Kidney (tissue), 14 donors: ENCODE results near the gene PSME2. TPM values are rescaled to one million over a fixed set of nuclear protein-coding genes. Genes with fewer than 3 reads are reported as not detected.

Source experiments
- DNase-seq, 5 donors: peaks; one replicate each; pipeline ENCODE4 v3.0.0-alpha.2; 2013 to 2020
- FAIRE-seq: peaks from 2 replicates; lab custom pipeline; 2012; peaks lifted over from hg19 to GRCh38; lab: Jason Lieb, UNC
- H3K27ac ChIP-seq, 2 donors: one replicate each; pipeline ENCODE4 v1.7.0; 2013; ENCODE audit warnings: low read depth in 2 of 2, low read length in 2 of 2, inconsistent platforms in 1 of 2
- H3K27me3 ChIP-seq: one replicate; pipeline ENCODE4 v1.7.1; 2013; ENCODE audit warnings: low read length, inconsistent platforms; ENCODE audit not compliant: control insufficient read depth, insufficient read depth
- H3K36me3 ChIP-seq, 3 donors: one replicate each; pipeline versions ENCODE4 v1.7.0 to v1.7.1; 2013; ENCODE audit warnings: low read length in 3 of 3, control low read depth in 1 of 3, inconsistent platforms in 1 of 3; ENCODE audit not compliant: insufficient read depth in 3 of 3, control insufficient read depth in 2 of 3
- H3K4me1 ChIP-seq, 3 donors: one replicate each; pipeline versions ENCODE4 v1.7.0 to v1.7.1; 2013; ENCODE audit warnings: low read length in 3 of 3, inconsistent platforms in 1 of 3, low read depth in 1 of 3; ENCODE audit not compliant: control insufficient read depth in 2 of 3, insufficient read depth in 2 of 3
- H3K4me3 ChIP-seq, 3 donors: one replicate each; pipeline versions ENCODE4 v1.7.0 to v1.8.1; 2013; ENCODE audit warnings: low read length in 3 of 3, control low read depth in 1 of 3, inconsistent platforms in 1 of 3
- H3K9ac ChIP-seq, 3 donors: one replicate each; pipeline versions ENCODE4 v1.7.0 to v1.7.1; 2013; ENCODE audit warnings: low read length in 3 of 3, control low read depth in 1 of 3, inconsistent platforms in 1 of 3
- H3K9me3 ChIP-seq, 3 donors: one replicate each; pipeline versions ENCODE4 v1.7.0 to v1.7.1; 2013; ENCODE audit warnings: low read length in 3 of 3, control low read depth in 1 of 3, inconsistent platforms in 1 of 3; ENCODE audit not compliant: control insufficient read depth in 2 of 3, insufficient read depth in 1 of 3
- intact Hi-C: fragments of 100-400 bp; cut with DNase I; formaldehyde crosslinking; loops from one replicate; pipeline ENCODE4 v1.11.1; 2022
- polyA plus RNA-seq: library from polyadenylated mRNA; stranded (reverse); fragments of 350-450 nt; fragmentation: Illumina TruSeq; extraction: RNeasy Lipid Tissue Mini Kit (QIAGEN cat#74804); gene quantifications from one replicate; pipeline ENCODE4 v1.2.3, GENCODE V29; 2014; ENCODE audit warnings: low read depth, low replicate concordance; ENCODE audit not compliant: insufficient read depth
- total RNA-seq: library from RNA; stranded (reverse); fragmentation: NEBNext Ultra II Directional; extraction: Animal tissue kit (Norgen Biotek cat#: 25700); gene quantifications from one replicate; pipeline ENCODE4 v1.2.1, GENCODE V29; 2021
- TF ChIP-seq, protein P1 (sequence below): IDR thresholded peaks from 3 replicates; pipeline ENCODE4 v1.5.1; 2012; ENCODE audit warnings: mild to moderate bottlenecking, moderate library complexity, borderline replicate concordance; ENCODE audit not compliant: insufficient read depth; ENCODE audit errors: extremely low read depth
- donor health status: control.
- donor health status: control.
- donor health status: control.
- donor health status: control.
- donor health status: control.
- donor health status: DM: yes; HTN: yes; CAD: no.
- donor health status: Normal renal cell carcinoma (clear cell type).

PSME2 gene
- total and polyA plus RNA-seq, 2 donors from 2014 or later, result 148 to 289 TPM

DNA sequence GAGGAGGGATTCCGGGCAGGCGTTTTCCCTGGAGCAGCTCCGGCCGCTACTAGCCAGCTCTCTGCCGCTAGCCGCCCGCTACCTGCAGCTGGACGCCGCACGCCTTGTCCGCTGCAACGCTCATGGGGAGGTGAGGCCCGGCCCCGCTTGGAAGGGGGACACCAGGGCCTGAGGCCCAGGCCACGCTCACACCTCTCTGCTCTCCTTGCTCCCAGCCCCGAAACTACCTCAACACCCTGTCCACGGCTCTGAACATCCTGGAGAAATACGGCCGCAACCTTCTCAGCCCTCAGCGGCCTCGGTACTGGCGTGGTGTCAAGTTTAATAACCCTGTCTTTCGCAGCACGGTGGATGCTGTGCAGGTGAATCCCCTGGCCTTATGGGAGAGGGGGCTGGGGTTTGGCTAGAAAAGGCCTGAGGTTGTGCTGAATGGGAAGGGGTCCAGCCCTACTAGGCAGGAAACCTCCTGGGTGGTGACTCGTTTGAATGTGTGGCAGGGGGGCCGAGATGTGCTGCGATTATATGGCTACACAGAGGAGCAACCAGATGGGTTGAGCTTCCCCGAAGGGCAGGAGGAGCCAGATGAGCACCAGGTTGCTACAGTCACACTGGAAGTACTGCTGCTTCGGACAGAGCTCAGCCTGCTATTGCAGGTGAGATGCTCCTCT lies 1.5 kb upstream of the PSME2 start:
- H3K9me3 ChIP-seq, result no peaks in the 10 kb centered on the region
- H3K27ac ChIP-seq, result peak overlapping the region; percentile 49 to 71
- peak overlapping the region; percentile 61 to 79 (median 66) for H3K9ac ChIP-seq
- FAIRE-seq, result no peak
- H3K36me3 ChIP-seq, result peaks cover 4 to 33% (median 28%) of the 10 kb centered on the region in 3 donors
- peaks cover 2 to 20% (median 11%) of the 10 kb centered on the region in 3 donors for H3K4me1 ChIP-seq
- peak in 2 of 5 donors; percentile 56 to 87 for DNase-seq
- no peaks in the 10 kb centered on the region for H3K27me3 ChIP-seq
- TF ChIP-seq, protein P1, sequence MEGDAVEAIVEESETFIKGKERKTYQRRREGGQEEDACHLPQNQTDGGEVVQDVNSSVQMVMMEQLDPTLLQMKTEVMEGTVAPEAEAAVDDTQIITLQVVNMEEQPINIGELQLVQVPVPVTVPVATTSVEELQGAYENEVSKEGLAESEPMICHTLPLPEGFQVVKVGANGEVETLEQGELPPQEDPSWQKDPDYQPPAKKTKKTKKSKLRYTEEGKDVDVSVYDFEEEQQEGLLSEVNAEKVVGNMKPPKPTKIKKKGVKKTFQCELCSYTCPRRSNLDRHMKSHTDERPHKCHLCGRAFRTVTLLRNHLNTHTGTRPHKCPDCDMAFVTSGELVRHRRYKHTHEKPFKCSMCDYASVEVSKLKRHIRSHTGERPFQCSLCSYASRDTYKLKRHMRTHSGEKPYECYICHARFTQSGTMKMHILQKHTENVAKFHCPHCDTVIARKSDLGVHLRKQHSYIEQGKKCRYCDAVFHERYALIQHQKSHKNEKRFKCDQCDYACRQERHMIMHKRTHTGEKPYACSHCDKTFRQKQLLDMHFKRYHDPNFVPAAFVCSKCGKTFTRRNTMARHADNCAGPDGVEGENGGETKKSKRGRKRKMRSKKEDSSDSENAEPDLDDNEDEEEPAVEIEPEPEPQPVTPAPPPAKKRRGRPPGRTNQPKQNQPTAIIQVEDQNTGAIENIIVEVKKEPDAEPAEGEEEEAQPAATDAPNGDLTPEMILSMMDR, result no peak
- peak overlapping the region; percentile 65 to 94 (median 77) for H3K4me3 ChIP-seq
- intact Hi-C loops, result no loop called here

DNA sequence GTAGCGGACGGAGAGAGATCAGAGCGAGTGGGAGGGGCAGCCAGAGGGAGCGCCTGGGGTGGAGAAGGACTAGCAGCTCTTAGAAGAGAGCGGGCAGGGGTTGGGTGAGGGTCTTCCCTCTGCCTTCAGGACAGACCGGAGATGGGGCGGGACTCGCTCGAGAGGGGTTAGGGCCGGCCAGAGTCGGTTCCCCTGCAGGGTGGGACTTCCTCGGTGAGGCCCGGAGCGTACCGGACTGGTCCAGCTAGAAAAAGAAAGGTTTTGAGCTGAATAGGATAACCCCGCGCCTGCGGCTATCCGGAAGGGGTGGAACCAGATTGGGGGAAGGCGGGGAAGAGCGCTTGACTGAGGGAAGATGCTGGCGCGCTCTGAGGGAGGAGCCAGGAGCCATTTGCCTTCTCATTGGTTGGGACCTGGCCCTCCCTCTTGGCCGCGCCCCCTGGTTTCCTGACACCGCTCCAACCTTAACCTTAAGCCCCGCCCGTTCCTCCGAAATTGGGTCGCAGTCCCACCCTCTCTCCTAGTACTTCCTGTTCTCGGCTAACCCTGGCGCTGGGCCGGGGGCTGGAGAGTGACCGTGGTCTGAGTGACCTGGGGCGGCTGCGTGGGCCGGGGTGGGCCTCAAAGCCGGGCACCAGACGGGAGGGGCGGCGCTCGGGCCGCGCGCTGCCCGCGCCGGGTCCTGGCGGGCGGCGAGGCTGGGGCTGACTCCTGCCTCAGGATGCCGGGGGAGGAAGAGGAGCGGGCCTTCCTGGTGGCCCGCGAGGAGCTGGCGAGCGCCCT lies 759 bp upstream of the PSME2 start, which contains the start of gene RNF31:
RNF31 (plus strand) TSS at position 521 of the 783 bp plus-strand sequence; CDS start at position 722, 201 bp downstream.
- TF ChIP-seq, protein P1, result no peak
- H3K36me3 ChIP-seq, result peaks cover 4 to 29% (median 26%) of the 10 kb centered on the region in 3 donors
- H3K27me3 ChIP-seq, result no peaks in the 10 kb centered on the region
- intact Hi-C loops, result no loop called here
- DNase-seq, result peak; percentile 98 to 99 (median 99)
- peak within 1 kb of the TSS; percentile 91 to 98 for H3K27ac ChIP-seq
- peak within 1 kb of the TSS; percentile 84 to 94 (median 87) for H3K4me3 ChIP-seq
- peak; percentile 94 for FAIRE-seq
- H3K4me1 ChIP-seq, result peaks cover 2 to 22% (median 11%) of the 10 kb centered on the region in 3 donors
- peak within 1 kb of the TSS; percentile 72 to 92 (median 79) for H3K9ac ChIP-seq
- H3K9me3 ChIP-seq, result no peaks in the 10 kb centered on the region

DNA sequence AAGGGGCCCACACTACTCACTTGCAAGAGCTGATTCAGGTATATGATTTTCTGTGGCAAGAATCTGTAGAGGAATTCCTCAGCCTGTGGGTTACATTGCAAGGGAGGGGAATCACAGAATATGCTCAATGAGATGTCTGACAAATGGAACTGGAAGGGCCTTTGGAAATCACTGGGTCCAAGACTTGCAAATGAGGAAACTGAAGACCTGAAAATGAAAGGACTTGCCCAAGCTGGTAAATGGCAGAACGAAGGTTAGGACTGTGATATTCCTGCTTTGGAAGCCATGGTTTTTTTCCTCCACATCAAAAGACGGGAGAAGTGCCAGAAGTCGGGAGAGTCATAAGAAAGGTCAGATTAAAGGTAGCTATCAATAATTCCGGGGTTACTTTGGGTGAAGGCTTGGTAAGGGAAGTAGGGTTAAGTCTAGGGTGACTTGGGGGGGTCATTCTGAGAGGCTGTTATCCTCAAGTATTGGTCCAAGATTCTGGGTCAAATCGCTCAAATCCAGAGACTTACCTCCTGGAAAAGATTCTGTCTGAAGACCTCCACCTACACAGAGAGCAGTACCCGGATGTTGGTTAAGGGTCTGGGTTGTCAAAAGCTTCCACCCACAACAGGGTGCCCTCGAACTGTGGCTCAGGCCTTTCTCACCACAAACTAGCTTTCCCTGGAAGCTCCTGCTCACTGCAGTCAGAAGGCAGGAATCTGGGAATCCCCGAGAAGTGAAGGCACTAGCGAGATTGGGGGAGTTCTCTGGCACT lies 539 bp downstream of the PSME2 start:
- TF ChIP-seq, protein P1, result no peak
- no peaks in the 10 kb centered on the region for H3K9me3 ChIP-seq
- peak overlapping the region; percentile 50 to 92 (median 72) for H3K9ac ChIP-seq
- H3K27me3 ChIP-seq, result no peaks in the 10 kb centered on the region
- H3K4me3 ChIP-seq, result peak overlapping the region; percentile 84 to 94 (median 87)
- no peak for FAIRE-seq
- H3K27ac ChIP-seq, result peak overlapping the region; percentile 91 to 98
- no peak for DNase-seq
- H3K4me1 ChIP-seq, result peaks cover 2 to 29% (median 11%) of the 10 kb centered on the region in 3 donors
- intact Hi-C loops, result no loop called here
- peaks cover 4 to 17% (median 15%) of the 10 kb centered on the region in 3 donors for H3K36me3 ChIP-seq
